Thymus (tissue), 11 donors: Measurements from ENCODE around the gene PSME1. TPM values are rescaled to one million over a fixed set of nuclear protein-coding genes. Genes with fewer than 3 reads are reported as not detected.
A peak's percentile ranks its signal among the peaks of the same experiment; 100 is the strongest.

ENCODE experiments used
- DNase-seq, 9 donors: peaks; one replicate each; pipeline ENCODE4 v3.0.0-alpha.2; 2013; ENCODE audit warnings: low spot score in 9 of 9, low read depth in 6 of 9, missing footprints in 1 of 9
- H3K27ac ChIP-seq, 2 donors: one replicate each; pipeline ENCODE4 v1.5.1; 2013; ENCODE audit warnings: control low read depth in 1 of 2, low read depth in 1 of 2, low read length in 1 of 2, mild to moderate bottlenecking in 1 of 2, moderate library complexity in 1 of 2
- H3K27me3 ChIP-seq, 2 donors: one replicate each; pipeline ENCODE4 v1.5.1; 2013; ENCODE audit warnings: low read length in 1 of 2; ENCODE audit not compliant: control insufficient read depth in 2 of 2, insufficient read depth in 1 of 2
- H3K36me3 ChIP-seq, 2 donors: one replicate each; pipeline ENCODE4 v1.5.1; 2013; ENCODE audit warnings: low read length in 1 of 2, mild to moderate bottlenecking in 1 of 2, moderate library complexity in 1 of 2; ENCODE audit not compliant: control insufficient read depth in 2 of 2, insufficient read depth in 2 of 2
- H3K4me1 ChIP-seq, 2 donors: one replicate each; pipeline ENCODE4 v1.5.1; 2013; ENCODE audit warnings: low read length in 2 of 2; ENCODE audit not compliant: control insufficient read depth in 2 of 2, insufficient read depth in 2 of 2
- H3K4me3 ChIP-seq, 2 donors: one replicate each; pipeline ENCODE4 v1.5.1; 2013; ENCODE audit warnings: low read length in 2 of 2, control low read depth in 1 of 2, mild to moderate bottlenecking in 1 of 2
- H3K9me3 ChIP-seq, 2 donors: one replicate each; pipeline ENCODE4 v1.5.1; 2013; ENCODE audit warnings: low read length in 1 of 2, mild to moderate bottlenecking in 1 of 2; ENCODE audit not compliant: control insufficient read depth in 2 of 2, insufficient read depth in 1 of 2
- WGBS: extraction: QIAGEN DNeasy Blood & Tissue Kit; methylation state at CpG from one replicate; pipeline ENCODE4 v1.1.7; 2013; 5-methylcytosine and 5-hydroxymethylcytosine counted together
- polyA plus RNA-seq: library from polyadenylated mRNA; stranded (reverse); fragments of 200-250 nt; gene quantifications from one replicate; pipeline ENCODE4 v1.2.3, GENCODE V29; 2013
- total RNA-seq: library from RNA; stranded (reverse); fragments of 120-200 nt; gene quantifications from one replicate; pipeline ENCODE4 v1.2.4, GENCODE V29; 2013
- donor health status: healthy.

The PSME1 gene
- total and polyA plus RNA-seq, 2 donors: 255 to 280 TPM

- Histone ChIP-seq H3K4me3 (peak overlapping the region; percentile 48 to 67), H3K4me1 (peaks cover 6 to 43% of the 10 kb centered on the region in 2 donors), H3K36me3 (peaks cover 22 to 45% of the 10 kb centered on the region in 2 donors), H3K9me3 (no peaks in the 10 kb centered on the region), H3K27me3 (no peaks in the 10 kb centered on the region), H3K27ac (peak overlapping the region; percentile 36 to 79)
- DNase-seq: peak in 2 of 9 donors; percentile 21 to 44
- WGBS: 19% methylated on average over 30 of the region's 30 CpGs
These were observed 36.4 kb downstream of the PSME1 start for GRCh38 chr14:24172261-24172860.

GRCh38 chr14:24172871-24173281, 36.9 kb downstream of the PSME1 start:
- H3K4me1 ChIP-seq: peaks cover 6 to 43% of the 10 kb centered on the region in 2 donors
- DNase-seq: peak in 4 of 9 donors; percentile 26 to 75 (median 56)
- peak overlapping the region; percentile 31 to 79 for H3K27ac ChIP-seq
- H3K9me3 ChIP-seq: no peaks in the 10 kb centered on the region
- no peaks in the 10 kb centered on the region for H3K27me3 ChIP-seq
- H3K36me3 ChIP-seq: peaks cover 24 to 45% of the 10 kb centered on the region in 2 donors
- peak overlapping the region; percentile 48 to 67 for H3K4me3 ChIP-seq
- 49% methylated on average over 20 of the region's 20 CpGs for WGBS

- WGBS: 99% methylated on average over 5 of the region's 5 CpGs
- no peak for DNase-seq
- Histone ChIP-seq H3K27me3 (no peaks in the 10 kb centered on the region), H3K9me3 (no peaks in the 10 kb centered on the region), H3K27ac (no peak overlapping the region), H3K36me3 (peaks cover 61 to 78% of the 10 kb centered on the region in 2 donors), H3K4me1 (peaks cover 6 to 34% of the 10 kb centered on the region in 2 donors), H3K4me3 (no peak overlapping the region)
These were observed 40.6 kb downstream of the PSME1 start for GRCh38 chr14:24176599-24176998.

- 99% methylated on average over 12 of the region's 12 CpGs for WGBS
- H3K27ac ChIP-seq: no peak overlapping the region
- no peak for DNase-seq
- peaks cover 67 to 84% of the 10 kb centered on the region in 2 donors for H3K36me3 ChIP-seq
- no peak overlapping the region for H3K4me3 ChIP-seq
- H3K4me1 ChIP-seq: peaks cover 1 to 28% of the 10 kb centered on the region in 2 donors
- H3K9me3 ChIP-seq: no peaks in the 10 kb centered on the region
- no peaks in the 10 kb centered on the region for H3K27me3 ChIP-seq
These were observed 41.2 kb downstream of the PSME1 start for GRCh38 chr14:24177041-24177825.

GRCh38 chr14:24177891-24178290, 41.9 kb downstream of the PSME1 start:
- Histone ChIP-seq H3K4me3 (no peak overlapping the region), H3K27me3 (no peaks in the 10 kb centered on the region), H3K36me3 (peaks cover 74 to 91% of the 10 kb centered on the region in 2 donors), H3K9me3 (no peaks in the 10 kb centered on the region), H3K4me1 (peaks cover 0 to 22% of the 10 kb centered on the region in 2 donors), H3K27ac (no peak overlapping the region)
- WGBS: 97% methylated on average over 14 of the region's 14 CpGs
- no peak for DNase-seq

- peaks cover 80 to 91% of the 10 kb centered on the region in 2 donors for H3K36me3 ChIP-seq
- peaks cover 0 to 15% of the 10 kb centered on the region in 2 donors for H3K4me1 ChIP-seq
- WGBS: 98% methylated on average over 12 of the region's 12 CpGs
- no peak for DNase-seq
- H3K4me3 ChIP-seq: no peak overlapping the region
- no peak overlapping the region for H3K27ac ChIP-seq
- H3K27me3 ChIP-seq: no peaks in the 10 kb centered on the region
- H3K9me3 ChIP-seq: no peaks in the 10 kb centered on the region
These were observed 42.6 kb downstream of the PSME1 start for GRCh38 chr14:24178399-24179178.

- Histone ChIP-seq H3K27me3 (no peaks in the 10 kb centered on the region), H3K9me3 (no peaks in the 10 kb centered on the region), H3K4me3 (no peak overlapping the region), H3K36me3 (peaks cover 88 to 90% of the 10 kb centered on the region in 2 donors), H3K27ac (no peak overlapping the region), H3K4me1 (peaks cover 0 to 7% of the 10 kb centered on the region in 2 donors)
- DNase-seq: no peak
- WGBS: 93% methylated on average over 14 of the region's 14 CpGs
These were observed 43.4 kb downstream of the PSME1 start for GRCh38 chr14:24179294-24179960.

- Histone ChIP-seq H3K9me3 (no peaks in the 10 kb centered on the region), H3K36me3 (peaks cover 84 to 93% of the 10 kb centered on the region in 2 donors), H3K4me1 (peaks cover 0 to under 1% of the 10 kb centered on the region in 2 donors), H3K27me3 (no peaks in the 10 kb centered on the region), H3K4me3 (no peak overlapping the region), H3K27ac (no peak overlapping the region)
- WGBS: 97% methylated on average over 18 of the region's 18 CpGs
- no peak for DNase-seq
These were observed 44.2 kb downstream of the PSME1 start for GRCh38 chr14:24179961-24180796.
